Neuronal stem cell (in vitro differentiated cells): Measurements from ENCODE around the gene TBXA2R.

Experiments used
- DNase-seq: peaks from one replicate; pipeline ENCODE4 v3.0.0-alpha.2; 2013; ENCODE audit warnings: low spot score
- H2AFZ ChIP-seq: one replicate; pipeline ENCODE4 v1.6.1; 2013; ENCODE audit warnings: mild to moderate bottlenecking, low read length, inconsistent platforms
- H2AK5ac ChIP-seq: 2 replicates; pipeline ENCODE4 v1.6.1; 2013; ENCODE audit warnings: low read depth, mild to moderate bottlenecking, inconsistent platforms, low read length, moderate library complexity, mixed read lengths
- H2BK120ac ChIP-seq: 2 replicates; pipeline ENCODE4 v1.6.1; 2013; ENCODE audit warnings: low read depth, mild to moderate bottlenecking, inconsistent platforms, low read length, moderate library complexity, mixed read lengths
- H2BK12ac ChIP-seq: one replicate; pipeline ENCODE4 v1.6.1; 2013; ENCODE audit warnings: low read length, inconsistent platforms
- H2BK15ac ChIP-seq: 2 replicates; pipeline ENCODE4 v1.6.1; 2013; ENCODE audit warnings: mild to moderate bottlenecking, low read length, inconsistent platforms, mixed read lengths
- H2BK5ac ChIP-seq: one replicate; pipeline ENCODE4 v1.6.1; 2013; ENCODE audit warnings: inconsistent platforms, mild to moderate bottlenecking, low read length, moderate library complexity
- H3K14ac ChIP-seq: one replicate; pipeline ENCODE4 v1.6.1; 2013; ENCODE audit warnings: low read length, inconsistent platforms
- H3K18ac ChIP-seq: 2 replicates; pipeline ENCODE4 v1.6.1; 2013; ENCODE audit warnings: low read length, inconsistent platforms
- H3K23ac ChIP-seq: 2 replicates; pipeline ENCODE4 v1.6.1; 2013; ENCODE audit warnings: low read depth, mild to moderate bottlenecking, mixed read lengths, low read length, inconsistent platforms; ENCODE audit not compliant: poor library complexity
- H3K27ac ChIP-seq: replicated peaks from 3 replicates; pipeline ENCODE4 v1.5.1; 2013; ENCODE audit warnings: low read length, inconsistent platforms
- H3K27me3 ChIP-seq, 3 experiments: 2 replicates each; pipeline ENCODE4 v1.6.1; 2013; ENCODE audit warnings: low read length in 3 of 3, mild to moderate bottlenecking in 2 of 3, inconsistent platforms in 1 of 3, low read depth in 1 of 3, mixed read lengths in 1 of 3, moderate library complexity in 1 of 3; ENCODE audit not compliant: control insufficient read depth in 3 of 3, insufficient read depth in 3 of 3
- H3K36me3 ChIP-seq, 2 donors: replicated peaks in 1 of 2; 2 replicates each; pipeline ENCODE4 v1.6.1; 2013; ENCODE audit warnings: low read length in 2 of 2; ENCODE audit not compliant: control insufficient read depth in 2 of 2, insufficient read depth in 2 of 2
- H3K4ac ChIP-seq: 2 replicates; pipeline ENCODE4 v1.6.1; 2013; ENCODE audit warnings: inconsistent platforms, mild to moderate bottlenecking, low read length, moderate library complexity
- H3K4me1 ChIP-seq, 2 donors: 1 replicate in 1 of 2; 2 replicates in 1 of 2; pipeline ENCODE4 v1.6.1; 2013; ENCODE audit warnings: low read length in 2 of 2, low read depth in 1 of 2; ENCODE audit not compliant: control insufficient read depth in 2 of 2, insufficient read depth in 1 of 2
- H3K4me2 ChIP-seq: one replicate; pipeline ENCODE4 v1.6.1; 2013; ENCODE audit warnings: mild to moderate bottlenecking, low read length, inconsistent platforms; ENCODE audit not compliant: insufficient read depth, poor library complexity, severe bottlenecking
- H3K4me3 ChIP-seq, 2 donors: 2 replicates each; pipeline ENCODE4 v1.5.1; 2013; ENCODE audit warnings: low read length in 2 of 2, mild to moderate bottlenecking in 2 of 2, inconsistent platforms in 1 of 2, moderate library complexity in 1 of 2
- H3K79me1 ChIP-seq: one replicate; pipeline ENCODE4 v1.6.1; 2013; ENCODE audit warnings: low read depth, mild to moderate bottlenecking, inconsistent platforms, low read length, moderate library complexity
- H3K9ac ChIP-seq: one replicate; pipeline ENCODE4 v1.6.1; 2013; ENCODE audit warnings: mild to moderate bottlenecking, low read depth, low read length, inconsistent platforms; ENCODE audit not compliant: poor library complexity
- H3K9me3 ChIP-seq, 2 donors: replicated peaks in 1 of 2; 2 replicates each; pipeline versions ENCODE3 to v1.6.1; 2013; ENCODE audit warnings: low read length in 2 of 2, mild to moderate bottlenecking in 2 of 2, inconsistent platforms in 1 of 2, low read depth in 1 of 2, mixed read lengths in 1 of 2, moderate library complexity in 1 of 2; ENCODE audit not compliant: control insufficient read depth in 2 of 2, insufficient read depth in 1 of 2
- H4K8ac ChIP-seq: one replicate; pipeline ENCODE4 v1.6.1; 2013; ENCODE audit warnings: low read depth, mild to moderate bottlenecking, inconsistent platforms, low read length, moderate library complexity
- H4K91ac ChIP-seq: one replicate; pipeline ENCODE4 v1.6.1; 2013; ENCODE audit warnings: low read length, low read depth, mild to moderate bottlenecking, inconsistent platforms; ENCODE audit not compliant: poor library complexity
- WGBS, 2 donors: extraction: QIAGEN DNeasy Blood & Tissue Kit; methylation state at CpG; one replicate each; pipeline ENCODE4 v1.1.7; 2013; ENCODE audit warnings: missing lambda C conversion rate in 2 of 2, mixed read lengths in 1 of 2; ENCODE audit not compliant: insufficient read length in 2 of 2, insufficient replicate concordance in 1 of 2; ENCODE audit errors: extremely low coverage in 2 of 2; 5-methylcytosine and 5-hydroxymethylcytosine counted together

TBXA2R gene

DNA sequence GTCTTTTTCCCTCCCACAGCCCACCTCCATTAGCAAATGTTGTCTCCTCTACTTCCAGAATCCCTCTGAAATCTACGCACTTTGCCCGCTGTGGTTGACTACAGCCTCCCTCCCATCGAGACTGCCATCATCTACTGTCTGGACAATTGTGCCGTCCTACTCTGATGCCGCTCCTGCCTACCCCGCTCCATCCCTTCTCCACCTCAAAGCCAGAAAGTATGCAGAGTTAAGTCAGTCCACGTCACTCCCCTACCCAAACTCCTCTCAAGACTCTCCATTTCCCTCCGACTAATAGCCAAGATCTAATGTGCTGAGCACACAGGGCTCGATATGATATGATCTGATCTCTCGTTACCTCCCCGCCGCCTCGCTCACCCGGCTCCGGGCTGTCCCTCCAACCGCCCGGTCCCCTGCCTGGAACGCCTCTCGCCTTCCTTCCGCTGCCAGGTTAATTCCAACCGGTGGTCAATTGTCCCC, 19.4 kb upstream of the TBXA2R start:
- WGBS, 2 donors, result no CpG with 5 or more reads among the region's 21 CpGs
- peaks cover 2 to 6% of the 10 kb centered on the region in 2 donors for H3K4me1 ChIP-seq

DNA sequence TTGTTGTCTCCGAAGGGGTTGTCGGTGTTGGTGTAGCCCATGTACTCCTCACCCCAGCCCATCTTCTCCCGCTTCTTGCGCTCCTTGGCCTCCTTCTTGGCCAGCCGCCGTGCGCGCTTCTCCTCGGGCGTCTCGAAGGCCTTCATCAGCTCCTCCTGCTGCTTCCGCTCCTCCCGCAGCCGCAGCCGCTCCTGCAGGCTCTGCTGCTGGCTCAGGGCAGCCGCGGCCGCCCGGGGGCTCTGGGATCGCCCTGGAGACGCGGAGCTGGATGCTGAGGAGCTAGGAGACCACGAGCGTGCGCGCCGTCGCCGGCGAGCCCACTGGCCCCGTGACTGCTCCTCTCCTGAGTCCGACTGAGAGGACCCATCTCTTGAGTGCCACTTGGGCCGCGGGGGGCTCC, 17.0 kb upstream of the TBXA2R start:
- Histone ChIP-seq H3K79me1 (peaks cover 16% of the 10 kb centered on the region), H3K4ac (no peak overlapping the region), H4K8ac (no peak overlapping the region), H4K91ac (no peak overlapping the region), H3K9ac (no peak overlapping the region), H3K27ac (no peak overlapping the region), H3K18ac (no peak overlapping the region), H2BK5ac (no peak overlapping the region), H3K9me3 (peaks cover 0 to 2% of the 10 kb centered on the region in 2 donors), H2BK12ac (no peak overlapping the region), H3K14ac (no peak overlapping the region), H2AK5ac (no peak overlapping the region), H3K4me3 (no peak overlapping the region), H3K23ac (no peak overlapping the region), H2AFZ (no peak overlapping the region), H2BK120ac (no peak overlapping the region), H3K4me2 (no peak overlapping the region), H3K4me1 (peaks cover 2 to 6% of the 10 kb centered on the region in 2 donors), H3K27me3 (no peaks in the 10 kb centered on the region), H2BK15ac (no peak overlapping the region), H3K36me3 (peaks cover 0 to 37% of the 10 kb centered on the region in 2 donors)
- no CpG with 5 or more reads among the region's 34 CpGs for WGBS, 2 donors
- DNase-seq, result no peak

More for the DNA sequence above, 19.4 kb upstream of the TBXA2R start:
- Histone ChIP-seq H3K79me1 (peaks cover 11% of the 10 kb centered on the region), H2BK12ac (no peak overlapping the region), H3K27me3 (no peaks in the 10 kb centered on the region), H2AFZ (peak overlapping the region; percentile 90), H4K8ac (no peak overlapping the region), H3K4me3 (peak overlapping the region; percentile 86 to 95), H3K4ac (no peak overlapping the region), H2BK5ac (peak overlapping the region; percentile 89), H4K91ac (no peak overlapping the region), H3K18ac (no peak overlapping the region), H3K14ac (no peak overlapping the region), H2AK5ac (no peak overlapping the region), H3K9me3 (peaks cover 0 to 2% of the 10 kb centered on the region in 2 donors), H2BK15ac (no peak overlapping the region), H3K9ac (peak overlapping the region; percentile 95), H3K27ac (no peak overlapping the region), H2BK120ac (no peak overlapping the region), H3K36me3 (peaks cover 0 to 28% of the 10 kb centered on the region in 2 donors), H3K23ac (no peak overlapping the region), H3K4me2 (peak overlapping the region; percentile 84)
- DNase-seq, result no peak

DNA sequence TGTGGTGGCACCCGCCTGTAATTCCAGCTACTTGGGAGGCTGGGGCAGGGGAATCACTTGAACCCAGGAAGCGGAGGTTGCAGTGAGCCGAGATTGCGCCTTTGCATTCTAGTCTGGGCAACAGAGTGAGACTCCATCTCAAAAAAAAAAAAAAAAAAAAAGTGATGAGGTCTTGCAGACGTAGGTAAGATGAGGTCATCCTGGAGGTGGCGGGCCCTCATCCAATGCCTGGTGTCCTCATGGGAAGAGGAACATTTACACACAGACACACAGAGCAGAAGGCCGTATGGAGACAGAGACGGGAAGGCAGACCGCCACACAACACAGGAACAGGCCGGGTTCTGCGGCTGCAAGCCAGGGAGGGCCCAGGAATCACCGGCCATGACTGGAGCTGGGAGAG, 15.5 kb upstream of the TBXA2R start:
- DNase-seq, result no peak
- Histone ChIP-seq H4K91ac (no peak overlapping the region), H2AK5ac (no peak overlapping the region), H3K36me3 (peaks cover 0 to 44% of the 10 kb centered on the region in 2 donors), H2BK15ac (no peak overlapping the region), H3K79me1 (peaks cover 16% of the 10 kb centered on the region), H3K27ac (no peak overlapping the region), H3K14ac (no peak overlapping the region), H3K23ac (no peak overlapping the region), H3K4me2 (no peak overlapping the region), H2BK5ac (no peak overlapping the region), H3K4ac (no peak overlapping the region), H4K8ac (no peak overlapping the region), H3K27me3 (no peaks in the 10 kb centered on the region), H3K4me1 (peaks cover 2 to 6% of the 10 kb centered on the region in 2 donors), H3K9me3 (no peaks in the 10 kb centered on the region), H2BK120ac (no peak overlapping the region), H3K4me3 (peak overlapping the region in 1 of 2 donors; percentile 37), H2AFZ (no peak overlapping the region), H2BK12ac (no peak overlapping the region), H3K18ac (no peak overlapping the region), H3K9ac (no peak overlapping the region)
- WGBS, 2 donors, result no CpG with 5 or more reads among the region's 12 CpGs

DNA sequence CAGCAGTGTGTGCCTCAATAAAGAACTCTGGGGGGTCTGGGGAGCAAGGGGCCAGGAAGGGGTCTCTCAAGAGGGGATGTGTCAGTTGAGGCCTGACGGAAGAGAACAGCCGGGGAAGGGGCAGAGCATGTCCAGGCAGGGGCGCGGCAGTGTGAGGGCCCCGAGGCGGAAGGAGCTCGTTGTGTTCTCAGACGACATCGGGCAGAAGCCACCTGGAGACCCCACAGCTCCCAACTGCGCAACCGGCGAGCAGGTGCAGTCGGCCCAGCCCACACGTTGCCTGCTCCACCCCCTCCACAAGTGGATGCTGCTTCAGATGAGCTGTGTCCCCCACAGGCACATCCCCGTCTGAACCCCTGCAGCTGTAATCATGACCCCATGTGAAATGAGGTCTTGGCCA, 15.0 kb upstream of the TBXA2R start:
- H2BK12ac ChIP-seq, result no peak overlapping the region
- H3K9ac ChIP-seq, result no peak overlapping the region
- H3K27me3 ChIP-seq, result no peaks in the 10 kb centered on the region
- WGBS, 2 donors, result no CpG with 5 or more reads among the region's 15 CpGs
- no peaks in the 10 kb centered on the region for H3K9me3 ChIP-seq
- peaks cover 0 to 48% of the 10 kb centered on the region in 2 donors for H3K36me3 ChIP-seq
- peaks cover 16% of the 10 kb centered on the region for H3K79me1 ChIP-seq
- no peak overlapping the region for H3K18ac ChIP-seq
- peaks cover 2 to 6% of the 10 kb centered on the region in 2 donors for H3K4me1 ChIP-seq
- no peak overlapping the region for H2BK15ac ChIP-seq
- H2AFZ ChIP-seq, result no peak overlapping the region
- H2BK120ac ChIP-seq, result no peak overlapping the region
- no peak overlapping the region for H3K4ac ChIP-seq
- H3K27ac ChIP-seq, result no peak overlapping the region
- no peak overlapping the region for H2BK5ac ChIP-seq
- no peak overlapping the region for H3K4me2 ChIP-seq
- H4K8ac ChIP-seq, result no peak overlapping the region
- H3K23ac ChIP-seq, result no peak overlapping the region
- no peak for DNase-seq
- H3K4me3 ChIP-seq, result no peak overlapping the region
- no peak overlapping the region for H4K91ac ChIP-seq
- H2AK5ac ChIP-seq, result no peak overlapping the region
- H3K14ac ChIP-seq, result no peak overlapping the region
